SW480 (cell line): Measurements from ENCODE around the gene LIPK.
"Not testable (repeated sequence)": the region's sequence is repeated elsewhere in the genome, so short reads cannot be mapped to it uniquely, and the experiment has no call there.

Source experiments
- DNase-seq: peaks from one replicate; pipeline ENCODE4 v3.0.0-alpha.2; 2016; ENCODE audit warnings: low spot score

Gene LIPK

GRCh38 chr10:88705958-88706357 lies at the start of gene LIPK:
Gene LIPK (plus strand): TSS chr10:88706249. CDS start chr10:88724544, 18,295 bp downstream.
- no peak for DNase-seq

GRCh38 chr10:88657901-88658300 lies 48.1 kb upstream of the LIPK start:
- no peak for DNase-seq

- no peak for DNase-seq
These were observed 46.1 kb upstream of the LIPK start for GRCh38 chr10:88659725-88660597.

GRCh38 chr10:88660598-88660884 lies 45.5 kb upstream of the LIPK start:
- DNase-seq, result no peak

- peak; percentile 2 for DNase-seq
These were observed 45.0 kb upstream of the LIPK start for GRCh38 chr10:88661018-88661417.

- DNase-seq, result no peak
These were observed 44.5 kb upstream of the LIPK start for GRCh38 chr10:88661577-88661976.

- DNase-seq, result not testable (repeated sequence)
These were observed 42.9 kb upstream of the LIPK start for GRCh38 chr10:88663153-88663552.

GRCh38 chr10:88664142-88664541 lies 41.9 kb upstream of the LIPK start, which contains the start of gene LIPF:
Gene LIPF (plus strand): TSS chr10:88664442. CDS start chr10:88667298, 2,856 bp downstream.
- DNase-seq, result no peak

GRCh38 chr10:88668465-88668864 lies 37.6 kb upstream of the LIPK start:
- DNase-seq, result no peak

- DNase-seq, result no peak
These were observed 35.6 kb upstream of the LIPK start for GRCh38 chr10:88670497-88670896.

GRCh38 chr10:88672041-88672440 lies 34.0 kb upstream of the LIPK start:
- no peak for DNase-seq

GRCh38 chr10:88676283-88677060 lies 29.6 kb upstream of the LIPK start:
- DNase-seq, result no peak

GRCh38 chr10:88680958-88681357 lies 25.1 kb upstream of the LIPK start:
- DNase-seq, result no peak

GRCh38 chr10:88682491-88682890 lies 23.6 kb upstream of the LIPK start:
- no peak for DNase-seq

GRCh38 chr10:88687853-88688467 lies 18.1 kb upstream of the LIPK start:
- DNase-seq, result peak; percentile 49

GRCh38 chr10:88689366-88689765 lies 16.7 kb upstream of the LIPK start:
- DNase-seq, result no peak

- DNase-seq, result no peak
These were observed 12.5 kb upstream of the LIPK start for GRCh38 chr10:88693392-88694020.

GRCh38 chr10:88702848-88703597 lies 3.0 kb upstream of the LIPK start:
- DNase-seq, result peak; percentile 95

- peak; percentile 85 for DNase-seq
These were observed 1.5 kb downstream of the LIPK start for GRCh38 chr10:88707429-88708155.

- not testable (repeated sequence) for DNase-seq
These were observed 3.3 kb downstream of the LIPK start for GRCh38 chr10:88709361-88709760.

- DNase-seq, result no peak
These were observed 9.5 kb downstream of the LIPK start for GRCh38 chr10:88715517-88715916.
